Anterior cingulate cortex (tissue), 58 donors: Measurements from ENCODE around the gene KAT14.
"Not testable (repeated sequence)": the region's sequence is repeated elsewhere in the genome, so short reads cannot be mapped to it uniquely, and the experiment has no call there.

Experiments used
- DNase-seq, 58 donors: peaks; one replicate each; lab custom pipeline; 2025; lab: John Stamatoyannopoulos, UW

KAT14 gene

GRCh38 chr20:18215566-18215965, 77.9 kb downstream of the KAT14 start:
- no peak for DNase-seq

GRCh38 chr20:18218280-18218679, 80.6 kb downstream of the KAT14 start:
- no peak for DNase-seq

- no peak for DNase-seq
These were observed 85.7 kb downstream of the KAT14 start for GRCh38 chr20:18223409-18223808.

- DNase-seq: peak in 29 of 58 donors; percentile 4 to 77 (median 17)
These were observed 87.4 kb downstream of the KAT14 start for GRCh38 chr20:18224968-18225568.

- DNase-seq: peak in 1 of 58 donors; percentile 1
These were observed 88.0 kb downstream of the KAT14 start for GRCh38 chr20:18225632-18226031.

GRCh38 chr20:18226741-18227140, 89.1 kb downstream of the KAT14 start:
- not testable (repeated sequence) for DNase-seq

- no peak for DNase-seq
These were observed 95.8 kb downstream of the KAT14 start for GRCh38 chr20:18233408-18233943.
